ENCODE data around the gene MYH6. TPM values are rescaled to one million over a fixed set of nuclear protein-coding genes. Genes with fewer than 3 reads are reported as not detected.
A peak's percentile ranks its signal among the peaks of the same experiment; 100 is the strongest.

MYH6 gene
- not detected in 2 replicates for total RNA-seq

- no peak for DNase-seq
Observed at GRCh38 chr14:23407516-23408306, at the start of gene MYH6. TSS of gene MYH6 (minus strand) at chr14:23408273. CDS start at chr14:23407223, 1,050 bp downstream.

GRCh38 chr14:23456883-23457586, 49.0 kb upstream of the MYH6 start:
- peak; percentile 17 for DNase-seq

- DNase-seq = no peak
Observed at GRCh38 chr14:23454445-23454856, 46.4 kb upstream of the MYH6 start.

GRCh38 chr14:23452237-23452636, 44.2 kb upstream of the MYH6 start:
- DNase-seq = no peak

- no peak for DNase-seq
Observed at GRCh38 chr14:23450379-23450778, 42.3 kb upstream of the MYH6 start.

- DNase-seq = no peak
Observed at GRCh38 chr14:23449314-23449713, 41.2 kb upstream of the MYH6 start.

GRCh38 chr14:23447361-23448350, 39.6 kb upstream of the MYH6 start:
- DNase-seq = no peak

GRCh38 chr14:23446291-23446851, 38.3 kb upstream of the MYH6 start:
- DNase-seq = no peak

GRCh38 chr14:23445773-23446172, 37.7 kb upstream of the MYH6 start:
- DNase-seq = no peak

- no peak for DNase-seq
Observed at GRCh38 chr14:23444314-23444713, 36.2 kb upstream of the MYH6 start.

GRCh38 chr14:23443881-23444280, 35.8 kb upstream of the MYH6 start:
- no peak for DNase-seq

- DNase-seq = no peak
Observed at GRCh38 chr14:23443411-23443812, 35.3 kb upstream of the MYH6 start.

- DNase-seq = no peak
Observed at GRCh38 chr14:23442721-23443356, 34.8 kb upstream of the MYH6 start.

GRCh38 chr14:23441076-23441475, 33.0 kb upstream of the MYH6 start:
- peak; percentile 6 for DNase-seq

- DNase-seq = no peak
Observed at GRCh38 chr14:23439107-23439835, 31.2 kb upstream of the MYH6 start.

- no peak for DNase-seq
Observed at GRCh38 chr14:23438101-23438971, 30.3 kb upstream of the MYH6 start.

GRCh38 chr14:23437133-23438100, 29.3 kb upstream of the MYH6 start:
- DNase-seq = no peak

GRCh38 chr14:23436327-23437132, 28.5 kb upstream of the MYH6 start:
- no peak for DNase-seq
